AG09319 (cell line): Measurements from ENCODE around the gene NBEA.

Experiments
- DNase-seq: peaks from one replicate; pipeline ENCODE4 v3.0.0-alpha.2; 2010; ENCODE audit warnings: low read depth; ENCODE audit errors: extremely low read depth
- CTCF ChIP-seq: IDR thresholded peaks from 2 replicates; pipeline ENCODE4 v1.5.1; 2011; ENCODE audit warnings: low read depth, mild to moderate bottlenecking, inconsistent platforms, low read length, moderate library complexity

The NBEA gene

GRCh38 chr13:35411059-35411744 is 469.1 kb downstream of the NBEA start:
- TF ChIP-seq CTCF, result no peak
- no peak for DNase-seq

- TF ChIP-seq CTCF, result no peak
- DNase-seq, result no peak
Measured at GRCh38 chr13:35448465-35448864, 506.4 kb downstream of the NBEA start.

- DNase-seq, result no peak
- TF ChIP-seq CTCF, result no peak
Measured at GRCh38 chr13:35449821-35450220, 507.8 kb downstream of the NBEA start.

- DNase-seq, result no peak
- no peak for TF ChIP-seq CTCF
Measured at GRCh38 chr13:35455022-35455421, 513.0 kb downstream of the NBEA start.

- DNase-seq, result no peak
- no peak for TF ChIP-seq CTCF
Measured at GRCh38 chr13:35457258-35457657, 515.2 kb downstream of the NBEA start.

GRCh38 chr13:35460061-35460460 is 518.0 kb downstream of the NBEA start:
- TF ChIP-seq CTCF, result no peak
- DNase-seq, result no peak

- TF ChIP-seq CTCF, result no peak
- no peak for DNase-seq
Measured at GRCh38 chr13:35465371-35465770, 523.3 kb downstream of the NBEA start.
